Posterior cingulate gyrus (tissue), 11 donors: ENCODE measurements around the gene KIF22.
"Not testable (repeated sequence)": the region's sequence is repeated elsewhere in the genome, so short reads cannot be mapped to it uniquely, and the experiment has no call there.

Experiments used
- DNase-seq, 10 donors: peaks; one replicate each; pipeline versions ENCODE4 v3.0.0 to v3.0.0-alpha.2; 2020 to 2021; ENCODE audit warnings: mixed read lengths in 3 of 10
- intact Hi-C: fragments of 100-400 bp; cut with DNase I; formaldehyde crosslinking; loops from one replicate; pipeline ENCODE4 v1.15.1; 2023

Gene KIF22

DNA sequence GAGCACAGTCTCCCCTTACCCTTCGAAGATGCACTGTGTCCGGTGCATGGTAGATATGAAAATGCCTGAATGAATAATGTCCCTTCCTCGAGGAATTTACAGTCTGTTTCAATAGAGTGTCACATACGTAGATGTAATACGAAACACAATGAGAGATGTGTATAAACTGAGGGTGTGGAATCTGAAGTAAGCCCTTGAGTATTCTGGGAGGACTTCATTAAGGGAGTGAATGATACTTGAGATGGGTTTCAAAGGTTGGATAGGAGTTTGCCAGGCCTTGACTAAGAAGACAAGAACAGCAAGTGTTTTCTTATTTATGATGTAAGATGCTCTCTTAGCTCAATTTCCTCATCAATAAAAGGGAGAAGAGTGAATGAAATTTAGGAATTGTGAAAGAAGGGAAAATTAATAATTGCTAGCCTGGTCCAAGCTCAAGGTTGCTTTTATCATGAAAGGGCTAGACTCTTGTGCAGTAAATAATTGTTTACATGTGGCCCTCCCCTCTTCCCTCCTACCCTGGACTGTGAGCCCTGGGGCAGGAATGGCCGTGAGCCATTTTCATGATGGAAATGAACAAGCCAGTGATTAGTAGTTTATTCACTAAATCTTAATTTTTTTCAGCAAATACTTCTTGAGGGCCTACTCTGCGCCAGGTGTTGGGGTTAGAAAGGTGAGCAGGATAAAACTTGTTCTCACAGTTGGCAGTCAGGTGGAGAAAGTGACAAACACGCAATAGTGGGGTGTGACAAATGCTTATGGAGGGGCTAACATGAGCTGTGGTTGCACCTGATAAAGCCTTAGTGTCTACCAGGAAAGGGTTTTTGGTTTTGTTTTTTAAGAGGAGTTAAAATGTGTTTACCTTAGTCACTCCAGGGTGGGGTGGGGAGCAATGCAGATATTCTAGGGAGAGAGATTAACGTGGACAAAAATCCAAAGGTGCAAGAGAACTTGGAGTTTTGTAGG, 1.6 kb downstream of the KIF22 start:
- intact Hi-C loops = no loop called here
- no peak for DNase-seq

DNA sequence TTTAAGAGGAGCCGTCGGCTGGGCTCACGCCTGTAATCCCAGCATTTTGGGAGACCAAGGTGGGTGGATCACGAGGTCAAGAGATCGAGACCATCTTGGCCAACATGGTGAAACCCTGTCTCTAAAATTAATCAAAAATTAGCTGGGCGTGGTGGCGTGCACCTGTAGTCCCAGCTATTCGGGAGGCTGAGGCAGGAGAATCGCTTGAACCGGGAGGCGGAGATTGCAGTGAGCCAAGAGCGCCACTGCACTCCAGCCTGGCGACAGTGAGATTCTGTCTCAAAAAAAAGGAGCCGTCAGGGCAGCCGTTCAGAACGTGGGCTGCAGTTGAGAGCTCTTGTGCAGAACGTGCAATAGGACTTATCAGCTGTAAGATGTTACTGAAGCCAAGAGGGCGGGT, 2.6 kb downstream of the KIF22 start:
- intact Hi-C loops, DNase-seq: not testable (repeated sequence)

DNA sequence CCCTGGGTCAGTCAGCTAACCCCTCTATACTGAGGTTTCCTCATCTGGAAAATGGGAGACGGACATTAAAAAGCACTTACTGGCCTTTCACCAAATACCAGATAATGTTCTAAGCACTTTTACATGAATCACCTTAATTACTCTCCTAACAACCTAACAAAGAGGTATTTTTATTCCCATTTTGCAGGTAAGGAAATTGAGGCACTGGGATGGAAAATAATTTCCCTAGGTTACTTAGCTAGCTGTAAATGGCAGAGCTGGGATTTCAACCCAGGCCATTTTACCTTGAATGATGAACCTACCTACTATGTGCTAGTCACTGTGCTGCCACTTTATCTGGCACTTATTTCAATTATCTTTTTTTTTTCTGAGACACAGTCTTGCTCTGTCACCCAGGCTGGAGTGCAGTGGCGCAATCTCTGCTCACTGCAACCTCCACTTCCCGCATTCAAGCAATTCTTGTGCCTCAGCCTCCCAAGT, 3.7 kb downstream of the KIF22 start:
- intact Hi-C loops = no loop called here

DNA sequence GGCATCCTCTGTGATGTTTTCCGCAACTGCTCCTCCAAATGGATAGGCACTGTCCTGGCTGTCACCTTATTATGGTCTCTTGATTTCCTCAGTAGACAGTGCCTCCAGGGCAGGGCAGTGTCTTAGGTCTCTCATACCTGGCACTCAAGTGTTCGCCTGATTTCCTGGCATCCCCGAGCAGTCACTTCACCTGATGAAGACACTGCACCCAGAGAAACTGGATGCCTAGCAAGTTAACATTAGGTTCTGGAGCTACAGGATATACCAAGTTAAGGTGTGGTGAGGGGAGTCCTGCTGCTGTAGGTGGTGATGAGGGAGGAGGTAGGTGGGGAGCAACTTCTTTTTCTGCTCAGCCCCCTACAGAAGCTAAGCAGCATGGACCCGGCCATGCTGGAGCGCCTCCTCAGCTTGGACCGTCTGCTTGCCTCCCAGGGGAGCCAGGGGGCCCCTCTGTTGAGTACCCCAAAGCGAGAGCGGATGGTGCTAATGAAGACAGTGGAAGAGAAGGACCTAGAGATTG, 11.9 kb downstream of the KIF22 start:
- intact Hi-C loops = no loop called here
- no peak for DNase-seq

More for the DNA sequence above, 3.7 kb downstream of the KIF22 start:
- DNase-seq = no peak

DNA sequence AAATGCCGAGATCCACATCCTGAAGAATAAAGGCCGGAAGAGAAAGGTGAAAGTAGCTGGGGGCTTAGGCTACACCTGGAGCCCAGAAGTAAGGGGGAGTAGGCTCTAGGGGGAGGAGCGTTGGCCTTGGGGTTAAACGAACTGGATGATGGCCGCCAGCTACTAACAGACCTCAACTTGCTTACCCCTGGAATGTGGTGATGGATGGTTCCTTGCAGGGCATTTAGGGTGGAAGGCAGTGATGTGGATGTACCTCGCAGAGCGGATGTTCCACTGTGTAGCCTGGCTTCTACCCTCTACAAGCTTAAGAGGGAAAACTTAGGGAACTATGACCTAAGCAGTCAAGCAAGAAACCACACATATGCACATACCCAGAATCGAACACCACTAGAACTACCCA, 13.5 kb downstream of the KIF22 start:
- intact Hi-C loops = no loop called here
- DNase-seq = no peak

DNA sequence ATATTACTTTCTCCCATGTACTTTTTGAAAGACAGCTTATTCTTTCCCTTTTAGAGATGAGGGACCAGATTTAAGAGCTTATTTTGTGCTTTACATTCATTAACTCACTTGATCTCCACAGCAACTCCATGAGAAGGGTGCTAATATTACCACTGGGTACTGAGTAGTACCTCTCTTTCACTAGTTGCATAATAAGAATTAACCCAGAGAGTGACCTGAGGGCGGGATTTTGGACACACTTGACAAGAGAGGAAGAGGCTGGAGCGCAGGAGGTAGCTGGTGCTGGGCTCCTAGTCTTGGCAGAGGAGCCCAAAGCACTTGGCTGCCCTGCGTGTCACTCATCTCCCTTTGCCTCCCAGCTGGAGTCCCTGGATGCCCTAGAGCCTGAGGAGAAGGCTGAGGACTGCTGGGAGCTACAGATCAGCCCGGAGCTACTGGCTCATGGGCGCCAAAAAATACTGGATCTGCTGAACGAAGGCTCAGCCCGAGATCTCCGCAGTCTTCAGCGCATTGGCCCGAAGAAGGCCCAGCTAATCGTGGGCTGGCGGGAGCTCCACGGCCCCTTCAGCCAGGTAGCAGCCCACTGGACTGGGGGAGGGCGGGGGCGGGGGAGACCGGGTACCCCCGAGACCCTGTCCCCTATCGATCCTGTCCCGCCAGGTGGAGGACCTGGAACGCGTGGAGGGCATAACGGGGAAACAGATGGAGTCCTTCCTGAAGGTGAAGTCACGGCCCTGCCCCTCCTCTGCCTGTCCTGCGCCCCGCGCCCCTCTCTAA, 14.1 kb downstream of the KIF22 start:
- intact Hi-C loops = loop anchor here (1.0 kb wide), 1 partner anchor 14 kb away; the partner anchor contains the start of gene KIF22
- DNase-seq = peak in 2 of 10 donors; percentile 80 to 91

DNA sequence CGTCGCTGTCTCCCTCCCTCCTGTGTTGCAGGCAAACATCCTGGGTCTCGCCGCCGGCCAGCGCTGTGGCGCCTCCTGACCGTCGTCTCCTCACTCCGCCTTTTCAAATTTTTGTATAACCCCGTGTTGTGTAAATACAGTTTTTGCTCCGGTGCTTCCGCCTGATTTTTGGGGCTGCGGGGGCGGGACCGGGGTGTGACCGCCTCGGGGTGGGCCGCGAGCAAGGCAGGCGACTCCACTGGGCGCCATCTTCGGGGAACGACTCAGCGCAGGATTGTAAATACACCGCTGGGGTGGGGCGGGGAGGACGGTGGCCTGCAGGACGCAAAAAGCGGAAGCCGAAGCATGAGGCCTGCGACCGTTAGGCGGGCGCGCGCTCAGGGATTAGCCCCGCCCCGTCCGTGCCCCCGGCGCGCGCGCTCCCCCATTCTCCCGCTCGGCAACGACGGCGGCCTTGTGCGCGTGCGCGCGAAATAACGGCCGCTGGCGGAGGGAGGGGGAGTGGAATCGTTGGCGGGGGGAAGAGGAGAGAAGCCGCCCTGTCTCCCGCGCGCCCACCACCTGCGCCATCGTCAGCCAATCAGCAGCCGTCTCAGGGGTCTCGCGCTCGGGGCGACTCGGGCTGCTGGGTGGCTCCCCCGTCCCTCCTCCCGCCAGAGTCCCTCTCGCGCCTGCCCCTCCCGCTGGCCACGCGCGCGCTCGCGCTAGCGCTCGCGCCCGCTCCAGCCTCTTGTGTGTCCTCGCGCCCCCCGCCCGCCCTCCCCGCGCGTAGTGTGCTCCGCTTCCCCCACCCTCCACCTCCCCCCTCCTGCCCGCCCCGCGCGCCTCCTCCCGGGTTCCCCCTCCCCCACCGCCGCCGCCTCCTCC, 14.9 kb downstream of the KIF22 start:
- intact Hi-C loops = loop anchor here (1.0 to 2.0 kb wide), 2 partner anchors 15 to 95 kb away; partner anchors contain the start of genes ASPHD1 and KIF22
- peak; percentile 95 to 100 (median 97) for DNase-seq

DNA sequence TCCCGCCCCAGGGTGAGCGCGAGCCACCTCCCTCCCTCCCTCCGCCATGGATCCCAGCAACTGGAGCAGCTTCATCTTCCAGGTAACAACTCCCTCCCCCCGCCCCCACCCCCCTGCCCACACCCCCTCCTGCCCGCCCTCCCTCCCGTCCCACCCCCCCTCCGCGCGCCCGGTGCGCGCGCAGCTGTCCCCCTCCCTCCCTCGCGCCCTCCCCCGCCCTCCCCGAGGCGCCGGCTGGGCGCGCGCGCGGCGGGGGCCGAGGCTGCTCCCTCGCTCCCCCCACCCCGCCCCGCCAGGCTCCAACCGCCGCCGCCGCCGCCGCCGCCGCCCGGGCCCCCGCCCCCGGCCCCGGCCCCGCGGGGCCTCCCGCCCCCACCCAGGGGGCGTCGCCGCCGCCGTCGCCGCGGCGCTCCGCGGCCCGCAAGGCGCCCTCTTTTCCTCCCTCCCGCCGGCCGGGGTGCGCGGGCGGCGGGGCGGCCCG, 15.6 kb downstream of the KIF22 start, which contains the start of gene MAZ:
TSS of gene MAZ (plus strand) at position 431 of the 481 bp plus-strand sequence. CDS start 173 bp downstream, outside the sequence.
- peak in 3 of 10 donors; percentile 79 to 91 (median 83) for DNase-seq
- intact Hi-C loops = loop anchor here (2.0 kb wide), 1 partner anchor 95 kb away; the partner anchor contains the start of gene ASPHD1

DNA sequence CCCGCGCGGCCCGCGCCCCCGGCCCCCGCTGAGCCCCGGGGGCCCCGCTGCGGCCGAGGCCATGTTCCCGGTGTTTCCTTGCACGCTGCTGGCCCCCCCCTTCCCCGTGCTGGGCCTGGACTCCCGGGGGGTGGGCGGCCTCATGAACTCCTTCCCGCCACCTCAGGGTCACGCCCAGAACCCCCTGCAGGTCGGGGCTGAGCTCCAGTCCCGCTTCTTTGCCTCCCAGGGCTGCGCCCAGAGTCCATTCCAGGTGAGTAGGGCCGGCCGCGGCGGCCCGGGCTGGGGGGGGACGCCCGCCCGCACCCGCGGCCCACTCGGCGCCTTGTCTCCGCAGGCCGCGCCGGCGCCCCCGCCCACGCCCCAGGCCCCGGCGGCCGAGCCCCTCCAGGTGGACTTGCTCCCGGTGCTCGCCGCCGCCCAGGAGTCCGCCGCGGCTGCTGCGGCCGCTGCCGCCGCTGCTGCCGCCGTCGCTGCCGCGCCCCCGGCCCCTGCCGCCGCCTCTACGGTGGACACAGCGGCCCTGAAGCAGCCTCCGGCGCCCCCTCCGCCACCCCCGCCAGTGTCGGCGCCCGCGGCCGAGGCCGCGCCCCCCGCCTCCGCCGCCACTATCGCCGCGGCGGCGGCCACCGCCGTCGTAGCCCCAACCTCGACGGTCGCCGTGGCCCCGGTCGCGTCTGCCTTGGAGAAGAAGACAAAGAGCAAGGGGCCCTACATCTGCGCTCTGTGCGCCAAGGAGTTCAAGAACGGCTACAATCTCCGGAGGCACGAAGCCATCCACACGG, 16.3 kb downstream of the KIF22 start:
- intact Hi-C loops = loop anchor here (1.0 to 2.0 kb wide), 2 partner anchors 41 to 94 kb away; partner anchors contain the start of gene ASPHD1
- DNase-seq = peak in 3 of 10 donors; percentile 58 to 81 (median 68)

DNA sequence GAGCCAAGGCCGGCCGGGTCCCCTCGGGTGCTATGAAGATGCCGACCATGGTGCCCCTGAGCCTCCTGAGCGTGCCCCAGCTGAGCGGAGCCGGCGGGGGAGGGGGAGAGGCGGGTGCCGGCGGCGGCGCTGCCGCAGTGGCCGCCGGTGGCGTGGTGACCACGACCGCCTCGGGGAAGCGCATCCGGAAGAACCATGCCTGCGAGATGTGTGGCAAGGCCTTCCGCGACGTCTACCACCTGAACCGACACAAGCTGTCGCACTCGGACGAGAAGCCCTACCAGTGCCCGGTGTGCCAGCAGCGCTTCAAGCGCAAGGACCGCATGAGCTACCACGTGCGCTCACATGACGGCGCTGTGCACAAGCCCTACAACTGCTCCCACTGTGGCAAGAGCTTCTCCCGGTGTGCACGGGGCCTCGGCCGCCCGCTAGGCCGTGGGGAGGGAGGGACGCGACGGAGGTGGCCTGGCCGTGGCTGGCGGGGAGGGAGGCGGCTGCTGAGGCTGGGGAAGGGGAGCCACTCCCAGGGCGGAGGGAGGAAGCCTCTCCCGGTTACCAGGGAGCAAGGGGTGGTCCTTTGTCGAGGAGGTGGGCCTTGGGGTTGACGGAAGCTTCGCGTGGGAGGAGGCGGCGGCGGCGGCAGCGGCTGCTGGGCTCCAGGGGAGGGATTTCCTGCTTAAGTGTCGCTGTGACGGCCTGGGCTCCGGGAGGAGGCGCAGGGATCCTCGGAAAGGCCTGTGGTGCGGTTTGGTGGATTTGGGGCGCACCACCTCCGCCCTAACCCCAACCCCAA, 17.1 kb downstream of the KIF22 start:
- intact Hi-C loops = loop anchor here (1.0 to 2.0 kb wide), 2 partner anchors 41 to 93 kb away; partner anchors contain the start of gene ASPHD1

DNA sequence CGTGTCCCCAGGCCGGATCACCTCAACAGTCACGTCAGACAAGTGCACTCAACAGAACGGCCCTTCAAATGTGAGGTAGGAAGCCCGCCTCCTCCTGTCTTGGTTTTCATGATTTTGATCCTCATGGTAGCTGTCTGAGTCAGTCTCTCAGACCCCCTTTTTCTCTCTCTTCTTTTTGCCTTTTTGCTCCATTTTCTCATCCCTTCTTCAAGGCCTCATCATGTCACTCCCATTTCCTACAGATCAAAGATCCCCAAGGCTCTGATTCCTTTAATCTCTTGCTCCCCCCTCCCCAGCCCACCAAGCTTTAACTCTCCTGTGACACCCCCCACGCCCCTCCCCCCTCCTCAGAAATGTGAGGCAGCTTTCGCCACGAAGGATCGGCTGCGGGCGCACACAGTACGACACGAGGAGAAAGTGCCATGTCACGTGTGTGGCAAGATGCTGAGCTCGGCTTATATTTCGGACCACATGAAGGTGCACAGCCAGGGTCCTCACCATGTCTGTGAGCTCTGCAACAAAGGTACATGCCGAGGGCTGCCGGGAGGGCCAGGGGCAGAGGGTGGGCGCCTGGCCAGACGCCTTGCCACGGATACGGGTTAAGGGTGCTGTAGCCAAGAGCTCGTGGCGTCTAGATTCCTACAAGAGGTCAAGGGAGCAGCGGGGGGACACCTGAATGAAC, 17.8 kb downstream of the KIF22 start:
- peak in 2 of 10 donors; percentile 29 to 65 for DNase-seq
- intact Hi-C loops = no loop called here

More for the DNA sequence above, 17.1 kb downstream of the KIF22 start:
- peak; percentile 79 to 98 (median 86) for DNase-seq

DNA sequence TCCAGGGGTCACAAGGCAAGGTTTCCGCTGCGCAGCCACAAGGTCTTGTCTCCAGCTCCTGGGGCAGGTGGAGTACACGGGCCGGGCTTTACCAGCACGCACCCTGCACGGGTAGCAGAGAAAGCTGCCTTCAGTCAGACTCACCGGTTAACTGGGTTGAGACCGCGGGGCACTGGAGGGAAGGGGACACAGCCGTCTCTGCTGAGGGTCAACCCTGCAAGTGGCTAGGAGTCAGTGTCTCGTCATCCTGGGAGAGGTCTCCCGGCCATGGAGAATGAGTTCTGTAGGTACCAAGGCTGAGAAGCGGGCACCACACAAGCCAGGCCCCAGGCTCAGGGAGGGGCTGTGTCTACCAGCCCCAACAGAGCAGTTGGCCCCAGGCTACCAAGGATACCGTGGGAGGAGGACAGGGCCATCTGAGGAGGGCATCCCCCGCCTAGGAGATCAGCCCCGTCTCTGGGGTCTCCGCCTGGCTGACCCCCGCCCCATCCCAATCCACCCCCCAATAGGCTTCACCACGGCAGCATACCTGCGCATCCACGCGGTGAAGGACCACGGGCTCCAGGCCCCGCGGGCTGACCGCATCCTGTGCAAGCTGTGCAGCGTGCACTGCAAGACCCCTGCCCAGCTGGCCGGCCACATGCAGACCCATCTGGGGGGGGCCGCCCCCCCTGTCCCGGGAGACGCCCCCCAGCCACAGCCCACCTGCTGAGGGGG, 18.6 kb downstream of the KIF22 start:
- intact Hi-C loops = no loop called here
- peak in 1 of 10 donors; percentile 66 for DNase-seq

DNA sequence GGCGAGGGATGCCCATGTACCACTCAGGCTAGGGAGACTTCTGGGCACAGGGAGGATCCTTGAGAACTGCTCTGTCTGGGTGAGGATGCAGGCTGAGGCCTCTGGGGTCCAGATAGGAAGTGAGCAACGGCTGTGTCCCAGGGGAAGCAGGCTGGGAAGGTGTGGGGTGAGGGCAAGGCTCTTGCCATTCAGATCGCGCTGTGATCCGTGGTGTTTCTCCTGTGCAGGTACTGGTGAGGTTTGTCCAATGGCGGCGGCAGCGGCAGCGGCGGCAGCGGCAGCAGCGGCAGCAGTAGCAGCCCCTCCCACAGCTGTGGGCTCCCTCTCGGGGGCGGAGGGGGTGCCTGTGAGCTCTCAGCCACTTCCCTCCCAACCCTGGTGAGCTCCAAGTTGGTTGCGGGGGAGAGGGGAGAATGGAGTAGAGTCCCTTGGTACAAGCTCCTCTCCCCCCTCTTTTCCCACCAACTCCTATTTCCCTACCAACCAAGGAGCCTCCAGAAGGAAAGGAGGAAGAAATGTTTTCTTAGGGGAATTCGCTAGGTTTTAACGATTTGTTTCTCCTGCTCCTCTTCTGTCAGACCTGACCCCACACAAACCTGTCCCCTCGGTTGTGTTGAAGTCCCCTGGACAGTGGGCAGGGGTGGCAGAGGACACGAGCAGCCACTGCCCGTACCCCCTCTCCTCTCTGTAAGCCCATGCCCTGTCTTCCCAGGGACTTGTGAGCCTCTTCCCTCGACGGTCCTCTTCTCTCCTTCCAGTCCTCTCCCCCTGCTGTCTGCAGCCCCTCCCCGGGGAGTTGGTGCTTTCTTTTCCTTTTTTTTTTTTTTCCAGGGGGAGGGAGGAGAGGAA, 19.5 kb downstream of the KIF22 start:
- intact Hi-C loops = loop anchor here (10.0 kb wide), 1 partner anchor 185 kb away; the partner anchor contains the start of genes HIRIP3 and INO80E
- peak in 3 of 10 donors; percentile 85 to 90 (median 86) for DNase-seq

DNA sequence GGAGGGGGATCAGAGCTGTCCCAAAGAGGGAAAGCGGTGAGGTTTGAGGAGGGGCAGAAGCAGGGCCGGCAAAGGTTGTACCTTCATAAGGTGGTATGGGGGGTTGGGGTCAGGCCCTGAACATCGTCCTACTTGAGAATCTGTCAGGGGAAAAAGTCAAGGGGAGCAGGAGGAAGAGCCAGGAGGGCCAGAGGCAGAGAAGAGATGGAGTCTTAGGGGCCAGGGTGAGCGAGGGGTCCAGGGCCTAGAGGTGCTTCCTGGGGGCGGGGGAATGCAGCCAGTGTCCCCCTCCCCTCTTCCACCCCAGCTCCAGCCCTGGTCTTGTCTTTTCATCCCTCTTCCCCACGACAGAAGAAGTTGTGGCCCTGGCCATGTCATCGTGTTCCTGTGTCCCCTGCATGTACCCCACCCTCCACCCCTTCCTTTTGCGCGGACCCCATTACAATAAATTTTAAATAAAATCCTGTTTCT, 20.2 kb downstream of the KIF22 start:
- intact Hi-C loops = loop anchor here (10.0 kb wide), 1 partner anchor 184 kb away; the partner anchor contains the start of genes HIRIP3 and INO80E
- DNase-seq = no peak
